Fibroblast of skin of back (primary cell): ENCODE data around the gene UPF3A. TPM values are rescaled to one million over a fixed set of nuclear protein-coding genes. Genes with fewer than 3 reads are reported as not detected.
"Not testable (repeated sequence)": the region's sequence is repeated elsewhere in the genome, so short reads cannot be mapped to it uniquely, and the experiment has no call there.

Experiments
- DNase-seq: peaks from one replicate; pipeline ENCODE4 v3.0.0-alpha.2; 2013
- polyA plus RNA-seq, 2 experiments: library from polyadenylated mRNA; unstranded; fragments of 120-200 nt; gene quantifications; one replicate each; pipeline ENCODE4 v1.2.1, GENCODE V29; 2013; ENCODE audit not compliant: insufficient read length in 2 of 2

UPF3A gene, protein sequence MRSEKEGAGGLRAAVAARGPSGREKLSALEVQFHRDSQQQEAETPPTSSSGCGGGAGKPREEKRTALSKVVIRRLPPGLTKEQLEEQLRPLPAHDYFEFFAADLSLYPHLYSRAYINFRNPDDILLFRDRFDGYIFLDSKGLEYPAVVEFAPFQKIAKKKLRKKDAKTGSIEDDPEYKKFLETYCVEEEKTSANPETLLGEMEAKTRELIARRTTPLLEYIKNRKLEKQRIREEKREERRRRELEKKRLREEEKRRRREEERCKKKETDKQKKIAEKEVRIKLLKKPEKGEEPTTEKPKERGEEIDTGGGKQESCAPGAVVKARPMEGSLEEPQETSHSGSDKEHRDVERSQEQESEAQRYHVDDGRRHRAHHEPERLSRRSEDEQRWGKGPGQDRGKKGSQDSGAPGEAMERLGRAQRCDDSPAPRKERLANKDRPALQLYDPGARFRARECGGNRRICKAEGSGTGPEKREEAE
- polyA plus RNA-seq (2013, experiment 1 of 2; ENCODE audit: insufficient read length), result 56.1 TPM
- polyA plus RNA-seq (2013, experiment 2 of 2; ENCODE audit: insufficient read length), result 57.8 TPM

DNA sequence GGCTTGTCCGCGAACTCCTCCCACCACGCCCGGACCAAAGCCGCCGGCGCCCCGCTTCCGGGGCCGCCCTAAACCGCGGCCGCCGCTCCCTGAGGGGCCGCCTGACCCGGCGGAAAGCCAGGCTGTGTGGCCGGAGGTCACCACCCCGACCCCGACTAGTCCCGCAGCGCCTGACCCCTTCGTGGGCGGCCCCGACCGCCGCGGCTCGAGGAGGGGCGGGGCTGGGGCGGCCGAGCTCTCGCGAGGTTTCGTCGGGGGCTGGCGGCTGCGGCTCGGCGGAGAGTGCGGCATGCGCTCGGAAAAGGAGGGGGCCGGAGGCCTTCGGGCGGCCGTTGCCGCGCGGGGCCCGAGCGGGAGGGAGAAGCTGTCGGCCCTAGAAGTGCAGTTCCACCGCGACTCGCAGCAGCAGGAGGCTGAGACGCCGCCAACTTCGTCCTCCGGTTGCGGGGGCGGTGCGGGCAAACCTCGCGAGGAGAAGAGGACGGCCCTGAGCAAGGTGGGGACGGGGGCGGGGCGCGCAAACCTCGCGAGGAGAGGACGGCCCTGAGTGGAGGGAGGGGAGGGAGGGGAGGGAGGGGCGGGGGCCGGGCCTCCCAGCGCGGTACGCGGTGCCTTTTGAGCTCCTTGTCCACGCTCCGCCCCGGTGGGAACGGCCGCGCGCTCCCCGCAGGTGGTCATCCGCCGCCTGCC is at the start of gene UPF3A:
Gene UPF3A (plus strand): TSS at position 251 of the 690 bp plus-strand sequence. CDS start 39 bp downstream, at position 290.
- peak; percentile 92 for DNase-seq

DNA sequence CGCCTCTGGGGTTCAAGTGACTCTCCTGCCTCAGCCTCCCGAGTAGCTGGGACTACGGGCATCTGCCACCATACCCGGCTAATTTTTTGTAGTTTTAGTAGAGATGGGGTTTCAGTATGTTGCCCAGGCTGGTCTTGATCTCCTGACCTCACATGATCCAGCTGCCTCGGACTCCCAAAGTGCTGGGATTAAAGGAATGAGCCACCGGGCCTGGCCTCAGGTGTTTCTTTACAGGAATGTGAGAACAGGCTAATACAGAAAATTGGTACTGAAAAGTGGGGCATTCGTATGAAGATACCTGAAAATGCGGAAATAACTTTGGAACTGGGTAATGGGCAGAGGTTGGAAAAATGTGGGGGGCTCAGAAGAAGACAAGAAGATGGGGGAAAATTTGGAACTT is 49.5 kb upstream of the UPF3A start:
- DNase-seq, result no peak

GRCh38 chr13:114234266-114234644 is 47.1 kb upstream of the UPF3A start:
- DNase-seq, result no peak

DNA sequence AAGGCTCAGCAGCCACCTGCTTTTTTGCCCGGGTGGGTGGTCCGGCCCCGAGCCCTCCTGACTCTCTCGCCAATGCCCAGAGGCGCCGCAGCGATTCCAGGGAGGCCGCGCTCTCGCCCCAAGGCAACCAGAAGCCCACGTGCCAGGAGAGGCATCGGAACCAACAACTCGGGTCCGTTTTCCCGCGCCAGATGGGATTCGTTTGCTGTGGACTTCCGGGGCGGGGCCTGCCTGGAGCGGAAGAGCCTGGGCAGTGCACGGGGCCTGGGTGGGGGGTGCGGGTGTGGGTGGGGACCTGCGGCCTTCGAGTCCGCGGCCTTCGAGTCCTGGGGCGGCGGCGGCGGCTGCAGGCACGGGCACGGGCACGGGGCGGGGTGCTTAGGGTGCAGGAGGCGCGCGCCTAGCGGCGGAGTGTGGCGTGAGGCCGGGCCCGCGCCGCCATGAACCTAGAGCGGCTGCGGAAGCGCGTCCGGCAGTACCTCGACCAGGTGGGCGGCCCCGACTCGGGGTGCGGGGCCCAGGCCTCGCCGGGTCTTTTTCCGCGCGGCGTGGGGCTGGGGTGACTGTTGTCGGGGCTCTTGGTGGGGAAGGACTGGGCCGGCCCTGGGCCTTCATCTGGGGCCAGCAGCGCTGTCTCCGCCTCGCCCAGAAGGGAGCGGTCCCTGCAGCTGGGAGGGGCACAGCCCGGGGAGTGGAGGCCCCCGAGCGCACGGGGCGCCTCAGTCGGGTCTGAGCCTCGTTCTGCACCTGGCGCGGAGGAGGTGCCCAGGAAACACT is 46.6 kb upstream of the UPF3A start, which contains the start of gene CDC16:
Gene CDC16 (plus strand): TSS at position 253 of the 777 bp plus-strand sequence. CDS start 188 bp downstream, at position 441.
- DNase-seq, result peak; percentile 94

DNA sequence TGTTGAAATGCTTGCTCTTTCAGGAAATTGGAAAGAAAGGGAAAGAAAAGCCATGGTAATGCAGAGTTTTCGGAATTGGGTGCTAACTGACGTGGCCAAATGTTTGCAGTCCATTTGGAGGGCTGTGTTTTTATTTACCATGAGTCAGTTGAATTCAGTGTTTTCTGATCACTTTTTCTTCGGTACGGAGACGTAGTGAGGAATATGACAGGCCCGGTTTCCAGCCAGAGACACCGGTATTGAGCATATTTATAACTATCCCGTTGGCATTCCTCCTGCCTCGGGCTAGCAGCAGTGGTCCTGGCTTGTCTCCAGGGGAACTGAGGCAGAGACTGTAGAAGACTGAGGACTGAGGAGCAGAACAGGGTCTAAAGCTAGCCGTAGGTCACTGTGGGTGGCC is 45.7 kb upstream of the UPF3A start:
- no peak for DNase-seq

DNA sequence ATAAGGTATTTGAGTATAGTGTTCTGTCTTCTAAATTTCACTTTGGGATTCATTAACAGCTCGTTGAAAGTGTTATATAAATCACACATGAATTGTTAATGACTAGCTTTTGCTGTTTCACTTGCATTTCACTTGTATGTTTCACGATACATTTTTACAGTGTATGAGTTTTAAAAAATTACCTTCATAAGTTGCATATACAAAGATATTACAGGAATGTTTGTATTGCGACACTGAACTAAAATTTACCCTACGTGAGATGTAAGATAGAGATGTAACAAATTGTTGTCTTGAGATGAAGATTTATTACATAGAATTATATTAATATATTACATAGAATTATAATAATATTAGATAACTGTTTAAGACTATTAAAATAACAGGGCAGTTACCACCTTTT is 45.2 kb upstream of the UPF3A start:
- no peak for DNase-seq

DNA sequence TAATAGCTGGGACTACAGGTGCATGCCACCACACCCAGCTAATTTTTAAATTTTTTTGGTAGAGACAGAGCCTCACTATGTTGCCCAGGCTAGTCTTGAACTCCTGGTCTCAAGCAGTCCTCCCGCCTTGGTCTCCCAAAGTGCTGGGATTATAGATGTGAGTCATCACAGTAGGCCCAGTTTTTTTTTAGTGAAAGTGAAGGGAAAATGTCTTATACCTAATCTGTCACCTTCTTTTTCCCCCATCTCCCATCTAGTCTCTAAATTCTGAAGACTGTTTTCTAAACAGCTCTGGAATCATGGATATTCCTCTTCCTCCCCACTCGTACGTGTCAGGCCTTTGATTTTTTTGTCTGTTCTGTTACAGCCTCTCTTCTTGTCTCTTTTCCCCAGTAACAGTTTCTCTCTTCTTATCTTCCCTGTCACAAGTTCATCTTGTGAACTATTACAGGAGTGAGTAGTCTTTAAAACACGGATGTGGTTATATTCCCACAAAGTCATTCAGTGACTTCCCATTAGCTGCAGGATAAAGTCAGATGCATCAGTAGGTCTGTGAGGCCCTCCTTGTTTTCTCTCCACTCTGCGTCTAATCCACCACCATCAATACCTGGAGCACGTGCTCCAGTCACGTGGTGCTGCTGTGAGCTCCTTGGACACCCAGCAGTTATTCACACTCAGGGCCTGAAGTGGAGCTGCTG is 43.8 kb upstream of the UPF3A start:
- DNase-seq, result no peak

DNA sequence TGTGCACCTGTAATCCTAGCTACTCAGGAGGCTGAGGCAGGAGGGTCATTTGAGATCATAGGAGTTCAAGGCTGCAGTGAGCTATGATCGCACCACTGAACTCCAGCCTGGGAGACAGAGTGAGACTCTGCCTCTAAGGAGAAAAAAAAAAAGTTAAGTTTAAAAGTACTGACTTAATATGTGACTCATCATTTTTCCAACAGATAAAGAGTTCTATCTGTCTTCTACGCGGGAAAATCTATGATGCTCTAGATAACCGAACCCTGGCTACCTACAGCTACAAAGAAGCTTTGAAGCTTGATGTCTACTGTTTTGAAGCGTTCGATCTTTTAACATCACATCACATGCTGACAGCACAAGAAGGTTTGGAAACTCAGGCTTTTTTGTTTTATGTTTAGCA is 39.5 kb upstream of the UPF3A start:
- DNase-seq, result no peak

DNA sequence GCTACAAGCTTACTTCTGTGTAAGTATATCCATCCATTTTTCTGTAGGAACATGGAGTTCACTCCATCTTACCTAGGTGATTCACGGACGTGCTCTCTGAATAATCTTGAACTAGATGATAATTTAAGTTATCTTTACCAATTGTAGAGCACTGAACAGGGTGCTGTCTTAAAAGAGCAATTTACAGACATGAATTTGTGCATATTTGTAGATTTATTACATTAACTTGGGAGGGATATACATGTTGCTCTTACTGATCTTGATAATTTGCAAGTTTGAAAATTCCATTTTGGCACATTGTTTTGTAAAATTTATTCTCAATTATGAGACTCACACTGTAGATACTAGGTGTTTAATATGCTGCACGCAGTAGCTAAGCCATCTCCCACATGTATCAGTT is 37.4 kb upstream of the UPF3A start:
- DNase-seq, result no peak

DNA sequence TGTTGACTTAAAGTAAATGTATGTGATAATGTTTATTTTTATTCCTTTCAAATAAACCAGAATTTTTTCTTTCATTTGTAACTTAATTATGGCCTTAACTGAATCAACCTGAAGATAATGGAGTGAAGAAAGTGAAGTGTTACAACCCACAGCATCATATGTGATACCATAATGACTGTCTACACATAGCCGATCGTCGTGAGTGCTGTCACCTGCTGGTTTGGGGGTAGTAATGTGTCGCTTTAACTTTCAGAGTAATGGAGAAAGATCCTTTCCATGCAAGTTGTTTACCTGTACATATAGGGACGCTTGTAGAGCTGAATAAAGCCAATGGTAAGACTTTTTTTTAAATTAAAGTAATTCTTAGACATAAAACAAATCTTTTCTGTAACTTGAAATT is 36.8 kb upstream of the UPF3A start:
- DNase-seq, result no peak

GRCh38 chr13:114248011-114248410 is 33.4 kb upstream of the UPF3A start:
- peak; percentile 75 for DNase-seq

GRCh38 chr13:114249077-114249476 is 32.3 kb upstream of the UPF3A start:
- no peak for DNase-seq

GRCh38 chr13:114251639-114252440 is 29.6 kb upstream of the UPF3A start:
- DNase-seq, result not testable (repeated sequence)

DNA sequence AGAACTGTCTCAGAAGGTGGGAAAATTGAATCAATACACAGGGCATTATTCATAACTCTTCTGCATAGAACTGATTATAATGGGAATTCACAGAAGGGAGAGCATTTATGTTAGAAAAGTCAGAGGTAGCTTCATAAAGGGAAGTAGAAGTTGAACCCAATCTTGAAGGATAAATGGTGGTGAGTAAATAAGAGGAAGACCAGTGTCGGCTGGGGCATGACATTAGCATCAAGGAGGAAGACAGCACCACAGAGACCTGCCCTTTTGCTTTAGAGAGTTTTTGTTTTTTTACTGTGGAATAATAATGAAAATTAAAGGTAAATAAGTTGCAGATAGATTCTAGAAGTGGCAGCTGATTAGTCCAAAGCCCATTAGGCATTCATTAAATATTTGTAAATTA is 24.9 kb upstream of the UPF3A start:
- no peak for DNase-seq

DNA sequence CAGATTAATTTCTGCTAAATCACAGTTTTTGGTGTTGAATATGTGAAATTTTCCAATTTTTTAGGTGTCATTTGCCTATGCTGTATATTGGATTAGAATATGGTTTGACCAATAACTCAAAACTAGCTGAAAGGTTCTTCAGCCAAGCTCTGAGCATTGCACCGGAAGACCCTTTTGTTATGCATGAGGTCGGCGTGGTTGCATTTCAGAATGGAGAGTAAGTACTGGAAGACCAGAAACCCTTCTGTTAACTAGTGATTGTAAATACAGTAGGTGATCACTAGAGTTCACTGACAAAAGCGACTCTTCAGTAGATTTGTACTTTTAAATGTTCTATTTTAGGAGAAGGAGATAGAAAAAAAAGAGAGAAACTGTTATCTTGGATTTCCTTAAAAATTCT is 24.4 kb upstream of the UPF3A start:
- DNase-seq, result no peak

GRCh38 chr13:114258589-114258988 is 22.8 kb upstream of the UPF3A start:
- DNase-seq, result no peak

DNA sequence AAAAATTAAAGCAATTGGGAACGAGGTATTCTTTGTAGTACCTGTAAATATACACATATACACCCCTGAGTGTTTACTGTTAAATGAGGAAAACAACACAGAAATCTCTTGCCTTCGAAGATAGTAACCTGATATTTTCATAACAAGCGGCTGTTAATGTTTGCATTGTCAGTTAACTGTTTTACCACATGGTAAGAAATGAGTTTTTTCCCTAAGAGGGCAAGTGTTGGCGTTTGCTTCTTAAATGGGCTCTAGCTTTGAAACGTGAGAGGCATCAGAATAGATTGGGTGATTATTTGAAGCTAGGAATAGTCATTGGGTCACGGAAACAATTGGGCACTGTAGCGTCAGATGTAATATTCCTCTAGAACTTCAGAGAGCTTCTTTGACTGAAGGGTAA is 22.0 kb upstream of the UPF3A start:
- no peak for DNase-seq

DNA sequence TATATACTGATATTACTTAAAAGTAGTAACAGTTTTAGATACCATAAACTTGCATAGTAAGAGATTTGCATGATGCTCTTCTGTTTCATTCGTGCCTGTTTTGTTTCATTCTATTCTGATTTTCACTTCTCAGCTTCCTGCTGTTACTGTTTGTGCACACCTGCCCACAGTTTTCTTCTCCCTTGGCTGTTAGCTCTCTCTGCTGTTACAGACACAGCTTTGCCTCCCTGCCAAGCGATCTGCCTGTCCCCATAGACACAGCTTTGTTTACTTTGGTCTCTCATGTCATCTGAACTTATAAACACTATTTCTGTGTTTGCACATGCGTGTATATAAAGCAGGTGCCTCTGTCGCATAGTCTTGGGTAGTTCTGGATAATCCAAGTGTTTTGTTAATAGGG is 21.4 kb upstream of the UPF3A start:
- no peak for DNase-seq

DNA sequence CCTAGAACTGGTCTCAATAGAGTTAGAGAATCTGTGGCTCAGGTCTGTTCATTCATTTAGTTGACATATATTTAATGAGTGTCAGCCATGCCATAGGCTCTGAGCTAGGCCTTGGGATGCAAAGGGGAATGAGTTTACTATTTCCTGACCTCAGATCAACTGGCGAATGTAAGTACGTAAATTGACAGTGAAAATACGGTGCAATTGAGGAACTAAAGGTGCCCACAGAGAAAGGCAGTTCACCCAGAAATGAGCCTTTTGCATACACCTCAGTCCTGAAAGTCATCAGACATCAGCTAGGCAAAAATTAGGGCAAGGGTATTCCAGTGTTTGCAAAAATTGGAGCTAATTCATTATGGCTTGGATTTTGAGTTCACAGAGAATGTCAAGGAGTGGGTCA is 20.6 kb upstream of the UPF3A start:
- DNase-seq, result no peak

DNA sequence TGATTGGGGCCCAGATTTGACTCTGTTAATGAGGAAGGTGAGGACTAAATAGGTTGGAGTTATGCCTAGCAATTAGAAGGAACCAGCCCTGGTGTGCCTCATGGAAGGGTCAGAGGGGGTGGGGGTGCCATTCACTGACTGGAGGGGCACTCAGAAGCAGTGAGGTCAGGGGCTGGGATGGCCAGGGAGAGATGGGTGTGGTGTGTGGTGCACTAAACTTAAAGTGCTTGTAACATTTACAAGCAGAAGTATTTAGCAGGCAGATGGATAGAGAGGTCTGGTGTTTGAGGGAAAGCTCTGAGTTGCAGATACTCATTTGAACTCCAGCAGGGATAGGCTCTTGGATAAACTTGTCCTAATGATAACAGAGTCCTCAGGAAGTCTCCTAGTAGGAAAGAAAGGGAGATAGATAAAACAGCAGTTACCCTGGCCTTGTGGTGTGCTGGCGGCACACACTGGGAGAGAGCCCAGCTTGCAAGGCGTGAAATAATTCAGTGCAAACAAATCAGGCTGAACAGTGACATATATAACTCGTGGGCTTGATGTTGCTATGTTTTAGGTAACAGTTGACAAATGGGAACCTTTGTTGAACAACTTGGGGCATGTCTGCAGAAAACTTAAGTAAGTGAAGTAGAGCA is 20.0 kb upstream of the UPF3A start:
- DNase-seq, result no peak

GRCh38 chr13:114263578-114263977 is 17.8 kb upstream of the UPF3A start:
- DNase-seq, result no peak
